Calu3 (cell line): ENCODE measurements around the gene GNLY. TPM values are rescaled to one million over a fixed set of nuclear protein-coding genes. Genes with fewer than 3 reads are reported as not detected.

Experiments used
- BruUV-seq: library from RNA; stranded (reverse); fragments of 400-500 nt; replicated peaks from 2 replicates; lab custom pipeline; 2021; lab: Mats Ljungman, UMichigan
- CTCF ChIA-PET: fragments of 300-600 bp; sonication (Branson Sonifier 250); formaldehyde crosslinking; loops from one replicate; lab custom pipeline; 2022; ENCODE audit warnings: antibody characterized with exemption; lab: Charles Lee
- DNase-seq: peaks from one replicate; pipeline ENCODE4 v3.0.0; 2022
- H3K27ac Mint-ChIP-seq: one replicate; pipeline ENCODE4 v1.8.0; 2022; ENCODE audit warnings: mixed read lengths; ENCODE audit not compliant: unreplicated experiment
- H3K27me3 Mint-ChIP-seq: one replicate; pipeline ENCODE4 v1.8.0; 2022; ENCODE audit warnings: mixed read lengths; ENCODE audit not compliant: unreplicated experiment
- H3K36me3 Mint-ChIP-seq: one replicate; pipeline ENCODE4 v1.8.0; 2022; ENCODE audit warnings: mild to moderate bottlenecking, moderate library complexity, mixed read lengths; ENCODE audit not compliant: insufficient read depth, unreplicated experiment
- H3K4me1 Mint-ChIP-seq: one replicate; pipeline ENCODE4 v1.8.0; 2022; ENCODE audit warnings: mild to moderate bottlenecking, low read depth, mixed read lengths; ENCODE audit not compliant: unreplicated experiment
- H3K4me3 Mint-ChIP-seq: one replicate; pipeline ENCODE4 v1.8.0; 2022; ENCODE audit warnings: mild to moderate bottlenecking, low read depth, moderate library complexity, mixed read lengths; ENCODE audit not compliant: unreplicated experiment
- H3K9me3 Mint-ChIP-seq: one replicate; pipeline ENCODE4 v1.8.0; 2022; ENCODE audit warnings: low read depth, mixed read lengths; ENCODE audit not compliant: unreplicated experiment
- intact Hi-C: fragments of 100-400 bp; cut with micrococcal nuclease; formaldehyde crosslinking; loops from one replicate; pipeline ENCODE4 v1.10.0; 2022; ENCODE audit not compliant: unreplicated experiment
- total RNA-seq: library from RNA; stranded (reverse); gene quantifications from 2 replicates; pipeline ENCODE4 v1.2.3, GENCODE V29; 2022
- TF ChIP-seq, protein P1 (sequence below): fragments of 200-600 bp; IDR thresholded peaks from one replicate; pipeline ENCODE4 v1.8.0; 2022; ENCODE audit warnings: antibody characterized with exemption; ENCODE audit not compliant: unreplicated experiment

Gene GNLY
- total RNA-seq, 1 experiment from 2014 or later: not detected

DNA sequence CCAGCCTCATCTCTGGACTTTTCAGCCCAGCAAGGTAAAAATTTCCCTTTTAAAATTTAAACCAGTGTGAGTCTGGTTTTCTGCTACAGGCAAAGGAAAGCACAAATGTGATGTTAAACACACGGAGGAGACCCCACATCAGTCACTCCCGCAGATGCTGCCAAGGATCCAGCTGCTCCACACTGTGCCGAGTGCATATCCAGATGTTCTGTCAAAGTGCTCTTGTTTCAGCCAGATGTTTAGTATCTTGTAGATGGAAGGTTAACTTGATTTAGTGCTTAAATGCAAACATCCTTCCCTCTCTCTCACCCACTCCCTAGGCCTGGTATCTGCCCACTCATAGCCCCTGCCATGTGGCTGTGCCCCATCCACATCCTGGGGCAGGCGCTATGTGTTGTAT lies 43.8 kb downstream of the GNLY start:
- Mint-ChIP-seq H3K4me3 (no peak overlapping the region), H3K27me3 (no peaks in the 10 kb centered on the region), H3K9me3 (no peaks in the 10 kb centered on the region), H3K4me1 (peaks cover 24% of the 10 kb centered on the region), H3K27ac (no peak overlapping the region), H3K36me3 (peaks cover 16% of the 10 kb centered on the region)
- intact Hi-C loops: no loop called here
- BruUV-seq: no TSS peak
- CTCF ChIA-PET: no interaction called here
- TF ChIP-seq, protein P1, sequence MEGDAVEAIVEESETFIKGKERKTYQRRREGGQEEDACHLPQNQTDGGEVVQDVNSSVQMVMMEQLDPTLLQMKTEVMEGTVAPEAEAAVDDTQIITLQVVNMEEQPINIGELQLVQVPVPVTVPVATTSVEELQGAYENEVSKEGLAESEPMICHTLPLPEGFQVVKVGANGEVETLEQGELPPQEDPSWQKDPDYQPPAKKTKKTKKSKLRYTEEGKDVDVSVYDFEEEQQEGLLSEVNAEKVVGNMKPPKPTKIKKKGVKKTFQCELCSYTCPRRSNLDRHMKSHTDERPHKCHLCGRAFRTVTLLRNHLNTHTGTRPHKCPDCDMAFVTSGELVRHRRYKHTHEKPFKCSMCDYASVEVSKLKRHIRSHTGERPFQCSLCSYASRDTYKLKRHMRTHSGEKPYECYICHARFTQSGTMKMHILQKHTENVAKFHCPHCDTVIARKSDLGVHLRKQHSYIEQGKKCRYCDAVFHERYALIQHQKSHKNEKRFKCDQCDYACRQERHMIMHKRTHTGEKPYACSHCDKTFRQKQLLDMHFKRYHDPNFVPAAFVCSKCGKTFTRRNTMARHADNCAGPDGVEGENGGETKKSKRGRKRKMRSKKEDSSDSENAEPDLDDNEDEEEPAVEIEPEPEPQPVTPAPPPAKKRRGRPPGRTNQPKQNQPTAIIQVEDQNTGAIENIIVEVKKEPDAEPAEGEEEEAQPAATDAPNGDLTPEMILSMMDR: no peak
- DNase-seq: no peak

DNA sequence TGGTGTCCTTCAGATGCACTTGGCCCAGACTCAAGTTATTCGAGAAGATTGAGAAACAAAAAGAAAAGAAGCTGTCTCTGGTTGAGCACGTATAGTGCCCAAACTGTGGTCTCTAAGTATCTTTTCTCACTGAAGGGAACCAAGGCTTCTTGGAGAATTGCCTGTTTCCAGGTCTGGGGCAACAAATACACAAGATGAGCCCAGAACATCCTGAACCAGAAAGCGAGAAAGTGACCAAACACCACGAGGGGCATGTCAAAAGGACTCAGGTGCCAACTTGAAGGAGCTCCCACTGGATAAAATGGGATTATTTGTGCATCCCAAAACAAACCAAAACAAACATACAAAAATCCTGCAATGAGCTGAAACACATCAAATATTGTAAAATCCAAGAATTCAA lies 46.0 kb downstream of the GNLY start:
- DNase-seq: no peak
- CTCF ChIA-PET: interaction anchor here (3.3 kb wide), 1 partner anchor 66 kb away, joined by 15 read pairs; no protein-coding TSS in a partner anchor
- Mint-ChIP-seq H3K27me3 (no peaks in the 10 kb centered on the region), H3K27ac (no peak overlapping the region), H3K9me3 (no peaks in the 10 kb centered on the region), H3K4me1 (peaks cover 38% of the 10 kb centered on the region), H3K4me3 (no peak overlapping the region), H3K36me3 (peaks cover 16% of the 10 kb centered on the region)
- BruUV-seq: no TSS peak
- TF ChIP-seq, protein P1: no peak
- intact Hi-C loops: no loop called here

DNA sequence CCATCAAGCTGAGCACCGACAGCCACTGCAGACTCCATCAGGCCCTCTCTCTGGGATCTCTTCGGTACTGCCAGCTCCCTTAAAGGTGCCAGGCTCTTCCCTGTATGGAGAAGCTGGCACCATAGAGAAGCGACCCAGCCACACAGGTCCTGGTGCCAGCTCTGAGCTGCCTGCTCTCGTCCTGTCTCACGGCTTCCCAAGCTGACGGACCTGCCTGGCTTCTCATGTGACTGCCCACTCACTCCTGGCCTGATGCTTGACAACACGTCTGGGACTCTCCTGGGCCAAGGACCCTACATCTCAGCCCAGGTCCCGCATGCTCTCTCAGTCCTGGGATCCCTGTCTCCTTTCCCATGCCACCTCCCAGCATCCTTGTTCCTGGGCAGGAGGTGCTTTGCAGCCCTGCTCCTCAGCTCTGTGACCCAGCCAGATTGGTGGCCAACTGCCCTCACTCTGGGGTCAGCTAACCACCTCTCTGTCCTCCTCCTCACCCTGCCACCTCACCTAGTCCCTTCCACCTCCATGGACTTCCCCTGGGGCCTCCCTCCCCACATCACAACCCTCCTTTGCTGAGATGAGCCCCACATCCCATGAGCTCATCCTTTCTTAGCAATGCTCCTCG lies 47.2 kb downstream of the GNLY start:
- H3K4me3 Mint-ChIP-seq: peak overlapping the region; percentile 53
- intact Hi-C loops: no loop called here
- no peaks in the 10 kb centered on the region for H3K9me3 Mint-ChIP-seq
- no TSS peak for BruUV-seq
- DNase-seq: peak; percentile 19
- peaks cover 38% of the 10 kb centered on the region for H3K4me1 Mint-ChIP-seq
- CTCF ChIA-PET: interaction anchor here (0.6 to 3.3 kb wide), 6 partner anchors 13 to 104 kb away, joined by 3 to 22 read pairs (median 10); no protein-coding TSS in a partner anchor
- H3K36me3 Mint-ChIP-seq: peaks cover 16% of the 10 kb centered on the region
- TF ChIP-seq, protein P1: no peak
- peak overlapping the region; percentile 84 for H3K27ac Mint-ChIP-seq
- H3K27me3 Mint-ChIP-seq: no peaks in the 10 kb centered on the region

DNA sequence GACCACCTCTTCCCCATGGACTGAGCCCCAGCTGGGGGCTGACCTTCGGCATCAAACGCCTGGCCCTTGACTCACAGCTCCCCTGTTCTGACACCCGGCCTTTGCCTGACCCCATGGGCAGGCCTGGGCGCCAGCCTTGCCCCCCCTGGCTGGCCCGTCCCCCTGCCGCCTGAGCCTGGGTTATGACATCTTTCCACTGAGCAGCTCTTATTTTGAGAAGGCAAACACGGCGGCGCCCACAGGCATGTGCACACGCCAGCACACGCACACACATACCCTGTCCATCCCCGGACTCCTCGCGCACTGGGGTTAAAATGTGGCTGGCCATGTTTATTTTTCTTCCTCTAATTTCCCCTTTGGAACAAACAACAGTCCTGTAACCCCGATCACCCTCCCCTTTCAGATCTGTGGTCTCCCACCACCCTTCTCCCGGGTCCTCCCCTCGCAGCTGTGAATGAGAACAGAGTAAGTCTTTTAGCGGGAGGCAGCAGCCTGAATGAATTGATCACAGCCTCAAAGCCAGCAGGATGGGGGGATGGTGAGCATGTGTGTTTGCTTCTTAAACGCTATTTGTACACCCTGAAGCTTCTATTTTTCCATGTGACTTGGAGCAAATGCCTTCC lies 47.8 kb downstream of the GNLY start:
- no TSS peak for BruUV-seq
- Mint-ChIP-seq H3K27ac (peak overlapping the region; percentile 84), H3K4me1 (peaks cover 38% of the 10 kb centered on the region), H3K27me3 (no peaks in the 10 kb centered on the region), H3K9me3 (no peaks in the 10 kb centered on the region), H3K4me3 (peak overlapping the region; percentile 53), H3K36me3 (peaks cover 16% of the 10 kb centered on the region)
- CTCF ChIA-PET: interaction anchor here (0.6 to 3.3 kb wide), 13 partner anchors 13 to 111 kb away, joined by 3 to 22 read pairs (median 5); no protein-coding TSS in a partner anchor
- intact Hi-C loops: loop anchor here (1.0 kb wide), 1 partner anchor 30 kb away; no protein-coding TSS in a partner anchor
- TF ChIP-seq, protein P1: no peak
- DNase-seq: peak; percentile 67
